Measurements from ENCODE around the gene HIF1AN. TPM values are rescaled to one million over a fixed set of nuclear protein-coding genes. Genes with fewer than 3 reads are reported as not detected.
A peak's percentile ranks its signal among the peaks of the same experiment; 100 is the strongest.

HIF1AN gene
- total RNA-seq, 2 donors from 2014 or later, result 8.5 to 11.3 TPM

DNA sequence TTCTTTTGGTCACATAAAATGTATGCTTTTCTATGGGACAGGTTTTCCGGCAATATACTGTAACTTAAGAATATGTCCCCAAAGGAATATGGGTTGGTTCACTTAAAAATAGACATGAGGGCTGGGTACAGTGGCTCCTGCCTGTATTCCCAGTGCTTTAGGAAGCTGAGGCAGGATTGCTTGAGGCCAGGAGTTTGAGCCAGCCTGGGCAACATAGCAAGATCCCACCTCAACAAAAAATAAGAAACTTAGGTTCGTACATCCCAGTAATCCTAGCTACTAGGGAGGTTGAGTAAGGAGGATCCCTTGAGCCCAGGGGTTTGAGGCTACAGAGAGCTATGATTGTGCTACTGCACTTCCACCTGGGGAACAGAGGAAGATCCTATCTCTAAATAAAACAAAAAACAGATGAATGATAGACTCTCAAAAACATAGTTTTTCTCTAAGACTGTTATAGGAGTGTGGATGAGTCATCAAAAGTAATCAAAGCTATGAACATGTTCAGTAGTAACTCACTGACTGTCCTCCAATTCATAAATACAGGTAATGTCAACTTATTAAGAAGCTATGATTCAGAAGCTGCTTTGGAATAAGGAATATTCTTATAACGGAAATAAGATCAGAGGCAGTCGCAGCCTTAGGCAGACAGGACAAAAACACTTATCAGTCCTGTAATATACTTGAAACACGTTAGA is 13.5 kb upstream of the HIF1AN start:
- Histone ChIP-seq H3K4me3 (no peak overlapping the region), H3K27ac (no peak overlapping the region), H3K27me3 (no peaks in the 10 kb centered on the region), H3K36me3 (peaks cover 44% of the 10 kb centered on the region), H3K4me1 (peaks cover 0 to 20% of the 10 kb centered on the region in 2 donors), H3K9me3 (no peaks in the 10 kb centered on the region)
- TF ChIP-seq, protein P1, sequence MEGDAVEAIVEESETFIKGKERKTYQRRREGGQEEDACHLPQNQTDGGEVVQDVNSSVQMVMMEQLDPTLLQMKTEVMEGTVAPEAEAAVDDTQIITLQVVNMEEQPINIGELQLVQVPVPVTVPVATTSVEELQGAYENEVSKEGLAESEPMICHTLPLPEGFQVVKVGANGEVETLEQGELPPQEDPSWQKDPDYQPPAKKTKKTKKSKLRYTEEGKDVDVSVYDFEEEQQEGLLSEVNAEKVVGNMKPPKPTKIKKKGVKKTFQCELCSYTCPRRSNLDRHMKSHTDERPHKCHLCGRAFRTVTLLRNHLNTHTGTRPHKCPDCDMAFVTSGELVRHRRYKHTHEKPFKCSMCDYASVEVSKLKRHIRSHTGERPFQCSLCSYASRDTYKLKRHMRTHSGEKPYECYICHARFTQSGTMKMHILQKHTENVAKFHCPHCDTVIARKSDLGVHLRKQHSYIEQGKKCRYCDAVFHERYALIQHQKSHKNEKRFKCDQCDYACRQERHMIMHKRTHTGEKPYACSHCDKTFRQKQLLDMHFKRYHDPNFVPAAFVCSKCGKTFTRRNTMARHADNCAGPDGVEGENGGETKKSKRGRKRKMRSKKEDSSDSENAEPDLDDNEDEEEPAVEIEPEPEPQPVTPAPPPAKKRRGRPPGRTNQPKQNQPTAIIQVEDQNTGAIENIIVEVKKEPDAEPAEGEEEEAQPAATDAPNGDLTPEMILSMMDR (IDR thresholded peaks at IDR 0.05), result no peak
- DNase-seq (ENCODE audit: low spot score), result no peak

DNA sequence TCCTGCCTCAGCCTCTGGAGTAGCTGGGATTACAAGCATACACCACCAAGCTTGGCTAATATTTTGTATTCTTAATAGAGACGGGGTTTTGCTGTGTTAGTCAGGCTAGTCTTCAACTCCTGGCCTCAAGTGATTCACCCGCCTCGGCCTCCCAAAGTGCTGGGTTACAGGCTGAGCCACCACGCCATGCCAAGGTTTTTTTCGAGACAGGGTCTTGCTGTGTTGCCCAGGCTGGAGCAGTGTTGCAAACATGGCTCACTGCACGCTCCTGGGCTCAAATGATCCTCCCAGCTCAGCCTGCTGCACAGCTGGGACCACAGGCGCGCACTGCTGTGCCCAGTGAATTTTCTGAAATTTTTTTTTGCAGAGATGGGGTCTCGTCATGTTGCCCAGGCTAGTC is 12.8 kb upstream of the HIF1AN start:
- peaks cover 44% of the 10 kb centered on the region for H3K36me3 ChIP-seq
- H3K27me3 ChIP-seq, result no peaks in the 10 kb centered on the region
- TF ChIP-seq, protein P1 (IDR thresholded peaks at IDR 0.05), result no peak
- no peak overlapping the region for H3K27ac ChIP-seq
- H3K4me3 ChIP-seq, result no peak overlapping the region
- no peak for DNase-seq (ENCODE audit: low spot score)
- peaks cover 0 to 27% of the 10 kb centered on the region in 2 donors for H3K4me1 ChIP-seq
- no peaks in the 10 kb centered on the region for H3K9me3 ChIP-seq

DNA sequence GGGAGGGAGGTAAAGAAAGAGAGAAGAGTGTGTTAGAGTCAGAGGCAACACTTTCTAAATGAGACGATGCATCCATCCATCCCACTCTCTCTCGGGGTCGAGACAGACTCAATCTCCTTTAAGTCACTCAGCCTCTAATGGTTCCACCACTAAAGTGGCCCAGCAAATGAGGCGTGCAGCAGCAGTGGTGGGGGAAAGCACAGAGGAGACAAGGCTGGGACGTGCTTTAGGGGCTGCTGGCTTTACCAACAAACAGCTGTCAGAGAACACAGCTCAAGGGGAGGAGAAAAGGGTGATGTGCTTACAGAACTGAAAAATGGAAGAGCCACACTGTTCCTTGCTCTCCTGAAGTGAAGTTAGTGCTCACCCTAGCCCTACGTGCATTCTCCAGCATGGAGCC is 11.5 kb upstream of the HIF1AN start:
- TF ChIP-seq, protein P1 (IDR thresholded peaks at IDR 0.05), result no peak
- H3K4me3 ChIP-seq, result no peak overlapping the region
- H3K27ac ChIP-seq, result no peak overlapping the region
- no peaks in the 10 kb centered on the region for H3K27me3 ChIP-seq
- no peak for DNase-seq (ENCODE audit: low spot score)
- peaks cover 44% of the 10 kb centered on the region for H3K36me3 ChIP-seq
- H3K4me1 ChIP-seq, result peaks cover 0 to 28% of the 10 kb centered on the region in 2 donors
- no peaks in the 10 kb centered on the region for H3K9me3 ChIP-seq

DNA sequence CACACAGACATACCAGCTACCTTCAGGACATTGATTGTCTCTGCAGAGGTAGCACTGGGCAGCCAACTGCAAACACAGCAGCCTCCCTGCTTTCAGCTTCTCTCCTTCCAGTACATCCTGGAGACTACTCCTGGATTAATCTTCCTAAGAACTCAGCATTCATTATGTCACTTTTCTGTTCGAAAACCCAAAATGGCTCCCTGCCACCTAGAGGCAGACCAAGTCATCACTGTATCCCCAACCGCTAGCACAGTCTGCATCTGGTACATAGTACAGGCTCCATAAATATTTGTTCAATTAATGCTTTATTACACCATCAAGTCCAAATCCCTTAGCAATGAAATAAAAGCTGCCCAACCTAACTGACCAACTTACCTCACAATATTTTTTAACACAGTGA is 11.1 kb upstream of the HIF1AN start:
- TF ChIP-seq, protein P1 (IDR thresholded peaks at IDR 0.05), result no peak
- no peak overlapping the region for H3K27ac ChIP-seq
- H3K27me3 ChIP-seq, result no peaks in the 10 kb centered on the region
- H3K9me3 ChIP-seq, result no peaks in the 10 kb centered on the region
- H3K4me3 ChIP-seq, result no peak overlapping the region
- peaks cover 44% of the 10 kb centered on the region for H3K36me3 ChIP-seq
- H3K4me1 ChIP-seq, result peaks cover 0 to 23% of the 10 kb centered on the region in 2 donors
- no peak for DNase-seq (ENCODE audit: low spot score)

DNA sequence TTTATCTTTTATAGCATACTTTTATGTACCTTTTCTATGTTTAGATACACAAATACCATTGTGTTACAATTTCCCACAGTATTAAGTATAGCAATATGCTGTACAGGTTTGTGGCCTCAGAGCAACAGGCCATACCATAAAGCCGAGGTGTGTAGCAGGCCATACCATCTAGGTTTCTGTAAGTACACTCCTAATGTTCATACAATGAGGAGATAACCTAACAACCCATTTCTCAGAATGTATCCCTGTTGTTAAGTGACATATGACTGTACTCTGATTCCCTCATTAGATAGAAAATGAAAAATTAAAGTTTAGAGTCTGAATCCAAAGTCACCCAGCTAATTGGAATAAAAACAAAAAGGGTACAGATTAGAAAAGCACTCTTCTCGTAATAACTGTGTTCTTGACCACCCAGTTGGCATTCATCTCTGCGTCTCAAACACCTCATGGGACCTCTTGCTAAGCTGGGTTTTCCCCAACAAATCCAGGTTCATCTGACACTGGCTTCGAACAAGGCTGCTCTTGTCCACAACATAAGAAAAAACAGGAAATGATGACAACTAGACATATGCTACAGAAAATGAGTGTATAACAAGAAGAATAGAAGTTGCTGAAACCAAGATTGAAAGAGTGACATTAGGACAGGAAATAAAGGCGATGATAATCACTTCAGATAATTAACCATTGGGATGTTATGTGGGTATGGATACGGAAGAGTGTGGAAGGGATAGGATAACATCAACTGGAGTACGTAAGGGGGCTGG is 7.4 kb upstream of the HIF1AN start:
- H3K36me3 ChIP-seq, result peaks cover 39% of the 10 kb centered on the region
- peak overlapping the region; percentile 81 to 91 for H3K4me3 ChIP-seq
- H3K27me3 ChIP-seq, result no peaks in the 10 kb centered on the region
- DNase-seq (ENCODE audit: low spot score), result no peak
- H3K27ac ChIP-seq, result peak overlapping the region; percentile 88 to 91
- TF ChIP-seq, protein P1 (IDR thresholded peaks at IDR 0.05), result no peak
- peaks cover 0 to 25% of the 10 kb centered on the region in 2 donors for H3K4me1 ChIP-seq
- H3K9me3 ChIP-seq, result no peaks in the 10 kb centered on the region

Data from right atrium auricular region (tissue), 2 donors.